ENCODE data around the gene MAL. TPM values are rescaled to one million over a fixed set of nuclear protein-coding genes. Genes with fewer than 3 reads are reported as not detected.
"Not testable (repeated sequence)": the region's sequence is repeated elsewhere in the genome, so short reads cannot be mapped to it uniquely, and the experiment has no call there.

Gene MAL
- total RNA-seq, 1 donor, result not detected

DNA sequence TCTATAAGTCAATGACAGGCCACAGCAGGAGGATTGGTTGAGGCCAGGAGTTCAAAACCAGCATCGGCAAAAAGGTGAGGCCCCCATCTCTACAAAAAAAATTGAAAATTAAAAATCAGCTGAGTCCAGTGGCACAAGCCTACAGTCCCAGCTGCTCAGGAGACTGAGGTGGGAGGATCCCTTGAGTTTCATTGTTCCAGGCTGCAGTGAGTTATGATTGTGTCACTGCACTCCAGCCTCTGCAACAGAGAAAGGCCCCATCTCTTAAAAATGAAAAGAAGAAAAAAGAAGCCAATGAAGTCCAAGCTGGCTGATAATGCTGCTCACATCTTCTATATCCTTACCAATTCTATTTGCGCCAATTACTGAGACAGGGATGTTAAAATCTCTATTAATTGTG, 57.0 kb downstream of the MAL start:
- no peak overlapping the region for H3K27ac ChIP-seq (ENCODE audit: low read depth, low read length)
- H3K27me3 ChIP-seq (ENCODE audit: insufficient read depth, low read length), result peaks cover 17% of the 10 kb centered on the region
- H2AFZ ChIP-seq (ENCODE audit: low read length), result no peak overlapping the region
- H3K79me2 ChIP-seq (ENCODE audit: insufficient read depth, low read length), result no peaks in the 10 kb centered on the region
- DNase-seq (ENCODE audit: insufficient read length, low spot score, missing footprints), result no peak
- H3K4me2 ChIP-seq (ENCODE audit: insufficient read depth, low read length), result no peak overlapping the region
- no peaks in the 10 kb centered on the region for H3K4me1 ChIP-seq (ENCODE audit: insufficient read depth, low read length)
- TF ChIP-seq, protein P1, sequence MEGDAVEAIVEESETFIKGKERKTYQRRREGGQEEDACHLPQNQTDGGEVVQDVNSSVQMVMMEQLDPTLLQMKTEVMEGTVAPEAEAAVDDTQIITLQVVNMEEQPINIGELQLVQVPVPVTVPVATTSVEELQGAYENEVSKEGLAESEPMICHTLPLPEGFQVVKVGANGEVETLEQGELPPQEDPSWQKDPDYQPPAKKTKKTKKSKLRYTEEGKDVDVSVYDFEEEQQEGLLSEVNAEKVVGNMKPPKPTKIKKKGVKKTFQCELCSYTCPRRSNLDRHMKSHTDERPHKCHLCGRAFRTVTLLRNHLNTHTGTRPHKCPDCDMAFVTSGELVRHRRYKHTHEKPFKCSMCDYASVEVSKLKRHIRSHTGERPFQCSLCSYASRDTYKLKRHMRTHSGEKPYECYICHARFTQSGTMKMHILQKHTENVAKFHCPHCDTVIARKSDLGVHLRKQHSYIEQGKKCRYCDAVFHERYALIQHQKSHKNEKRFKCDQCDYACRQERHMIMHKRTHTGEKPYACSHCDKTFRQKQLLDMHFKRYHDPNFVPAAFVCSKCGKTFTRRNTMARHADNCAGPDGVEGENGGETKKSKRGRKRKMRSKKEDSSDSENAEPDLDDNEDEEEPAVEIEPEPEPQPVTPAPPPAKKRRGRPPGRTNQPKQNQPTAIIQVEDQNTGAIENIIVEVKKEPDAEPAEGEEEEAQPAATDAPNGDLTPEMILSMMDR (IDR thresholded peaks at IDR 0.05; ENCODE audit: extremely low read depth, low read depth, low read length), result no peak
- no peak overlapping the region for H3K4me3 ChIP-seq (ENCODE audit: insufficient read depth, low read length)
- no peaks in the 10 kb centered on the region for H3K9me3 ChIP-seq (ENCODE audit: low read depth, low read length)
- peaks cover 2% of the 10 kb centered on the region for H4K20me1 ChIP-seq (ENCODE audit: insufficient read depth, low read length)
- peaks cover 13% of the 10 kb centered on the region for H3K36me3 ChIP-seq (ENCODE audit: insufficient read depth, low read length)

DNA sequence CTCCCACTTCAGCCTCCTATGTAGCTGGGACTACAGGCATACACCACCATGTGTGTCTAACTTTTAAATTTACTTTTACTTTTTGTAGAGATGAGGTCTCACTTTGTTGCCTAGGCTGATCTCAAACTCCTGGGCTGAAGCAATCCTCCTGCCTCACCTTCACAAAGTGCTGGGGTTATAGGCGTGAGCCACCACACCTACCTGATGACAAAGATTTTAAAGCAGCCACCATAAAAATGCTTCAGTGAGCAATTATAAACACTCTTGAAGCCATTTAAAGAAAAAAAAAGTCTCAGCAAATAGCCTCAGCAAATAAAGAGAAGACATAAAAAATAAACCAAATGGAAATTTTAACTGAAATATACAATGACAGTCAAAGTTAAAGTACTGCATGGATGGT, 60.5 kb downstream of the MAL start:
- DNase-seq (ENCODE audit: insufficient read length, low spot score, missing footprints), result no peak
- H3K9me3 ChIP-seq (ENCODE audit: low read depth, low read length), result no peaks in the 10 kb centered on the region
- no peak overlapping the region for H3K27ac ChIP-seq (ENCODE audit: low read depth, low read length)
- H4K20me1 ChIP-seq (ENCODE audit: insufficient read depth, low read length), result peaks cover 2% of the 10 kb centered on the region
- TF ChIP-seq, protein P1 (IDR thresholded peaks at IDR 0.05; ENCODE audit: extremely low read depth, low read depth, low read length), result no peak
- no peak overlapping the region for H3K4me3 ChIP-seq (ENCODE audit: insufficient read depth, low read length)
- H2AFZ ChIP-seq (ENCODE audit: low read length), result no peak overlapping the region
- H3K27me3 ChIP-seq (ENCODE audit: insufficient read depth, low read length), result no peaks in the 10 kb centered on the region
- H3K36me3 ChIP-seq (ENCODE audit: insufficient read depth, low read length), result peaks cover 28% of the 10 kb centered on the region
- H3K4me1 ChIP-seq (ENCODE audit: insufficient read depth, low read length), result no peaks in the 10 kb centered on the region
- no peaks in the 10 kb centered on the region for H3K79me2 ChIP-seq (ENCODE audit: insufficient read depth, low read length)
- no peak overlapping the region for H3K4me2 ChIP-seq (ENCODE audit: insufficient read depth, low read length)

DNA sequence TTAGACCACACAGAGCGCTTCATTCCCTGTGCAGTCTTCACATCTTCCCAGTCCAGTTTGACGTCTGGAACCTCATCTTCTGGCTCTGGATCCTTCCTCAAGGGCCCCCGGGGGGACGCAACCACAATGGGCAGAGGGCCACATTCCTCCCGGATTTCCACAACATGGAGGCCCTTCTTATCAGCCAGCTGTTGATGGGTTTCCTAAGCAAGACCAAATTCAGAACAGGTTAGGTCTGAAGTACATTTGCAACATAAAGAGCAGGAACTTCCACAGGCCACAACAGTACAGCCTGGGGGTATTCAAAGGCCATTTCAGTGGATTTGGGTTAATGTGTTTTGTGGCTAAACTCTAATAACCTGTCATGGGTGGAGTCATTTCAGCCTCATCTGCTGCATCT, 61.9 kb downstream of the MAL start:
- Histone ChIP-seq H3K27me3 (ENCODE audit: insufficient read depth, low read length) (no peaks in the 10 kb centered on the region), H3K9me3 (ENCODE audit: low read depth, low read length) (no peaks in the 10 kb centered on the region), H3K4me3 (ENCODE audit: insufficient read depth, low read length) (no peak overlapping the region), H3K36me3 (ENCODE audit: insufficient read depth, low read length) (peaks cover 38% of the 10 kb centered on the region), H3K4me2 (ENCODE audit: insufficient read depth, low read length) (no peak overlapping the region), H4K20me1 (ENCODE audit: insufficient read depth, low read length) (peaks cover 5% of the 10 kb centered on the region), H3K27ac (ENCODE audit: low read depth, low read length) (no peak overlapping the region), H2AFZ (ENCODE audit: low read length) (no peak overlapping the region), H3K79me2 (ENCODE audit: insufficient read depth, low read length) (no peaks in the 10 kb centered on the region), H3K4me1 (ENCODE audit: insufficient read depth, low read length) (no peaks in the 10 kb centered on the region)
- TF ChIP-seq, protein P1 (IDR thresholded peaks at IDR 0.05; ENCODE audit: extremely low read depth, low read depth, low read length), result no peak
- DNase-seq (ENCODE audit: insufficient read length, low spot score, missing footprints), result no peak

DNA sequence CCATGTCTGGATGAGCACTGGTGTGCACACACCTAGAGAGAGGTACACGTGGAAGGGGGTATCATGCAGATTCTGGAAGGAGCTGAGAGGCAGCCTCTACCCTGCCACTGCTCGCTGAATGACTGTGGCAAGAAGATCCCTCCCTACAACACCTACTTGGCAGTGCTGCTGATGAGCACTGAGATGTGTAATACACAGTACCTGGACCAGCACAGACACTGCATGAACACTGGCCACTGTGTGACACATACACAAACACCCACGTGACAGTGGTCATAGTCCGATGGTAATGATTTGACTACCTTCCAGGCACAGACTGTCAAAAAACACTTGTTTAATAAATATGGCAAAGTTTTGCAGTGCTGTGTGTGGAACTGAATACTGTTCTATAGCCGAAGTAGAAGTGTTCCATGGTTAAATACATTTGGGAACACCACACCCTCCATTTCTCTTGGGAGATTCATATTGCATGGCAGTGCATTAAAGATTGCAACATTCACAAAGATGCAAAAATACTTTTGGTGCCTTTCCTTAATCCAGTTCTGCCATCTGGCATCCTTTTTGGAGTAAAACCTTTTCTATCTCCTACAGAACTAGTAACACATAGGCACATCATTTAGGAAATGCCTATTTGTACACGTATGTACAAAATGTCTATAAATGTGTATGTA, 66.5 kb downstream of the MAL start:
- H3K27ac ChIP-seq (ENCODE audit: low read depth, low read length), result no peak overlapping the region
- H3K4me3 ChIP-seq (ENCODE audit: insufficient read depth, low read length), result no peak overlapping the region
- H3K4me2 ChIP-seq (ENCODE audit: insufficient read depth, low read length), result no peak overlapping the region
- no peak overlapping the region for H2AFZ ChIP-seq (ENCODE audit: low read length)
- no peaks in the 10 kb centered on the region for H3K4me1 ChIP-seq (ENCODE audit: insufficient read depth, low read length)
- TF ChIP-seq, protein P1 (IDR thresholded peaks at IDR 0.05; ENCODE audit: extremely low read depth, low read depth, low read length), result no peak
- H3K27me3 ChIP-seq (ENCODE audit: insufficient read depth, low read length), result no peaks in the 10 kb centered on the region
- peaks cover 2% of the 10 kb centered on the region for H3K79me2 ChIP-seq (ENCODE audit: insufficient read depth, low read length)
- H3K36me3 ChIP-seq (ENCODE audit: insufficient read depth, low read length), result peaks cover 31% of the 10 kb centered on the region
- peaks cover 2% of the 10 kb centered on the region for H4K20me1 ChIP-seq (ENCODE audit: insufficient read depth, low read length)
- H3K9me3 ChIP-seq (ENCODE audit: low read depth, low read length), result no peaks in the 10 kb centered on the region
- no peak for DNase-seq (ENCODE audit: insufficient read length, low spot score, missing footprints)

DNA sequence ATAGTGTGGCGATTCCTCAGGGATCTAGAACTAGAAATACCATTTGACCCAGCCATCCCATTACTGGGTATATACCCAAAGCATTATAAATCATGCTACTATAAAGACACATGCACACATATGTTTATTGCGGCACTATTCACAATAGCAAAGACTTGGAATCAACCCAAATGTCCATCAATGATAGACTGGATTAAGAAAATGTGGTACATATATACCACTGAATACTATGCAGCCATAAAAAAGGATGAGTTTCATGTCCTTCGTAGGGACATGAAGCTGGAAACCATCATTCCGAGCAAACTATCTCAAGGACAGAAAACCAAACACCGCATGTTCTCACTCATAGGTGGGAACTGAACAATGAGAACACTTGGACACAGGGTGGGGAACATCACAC, 72.8 kb downstream of the MAL start:
- peaks cover 42% of the 10 kb centered on the region for H3K36me3 ChIP-seq (ENCODE audit: insufficient read depth, low read length)
- H3K27me3 ChIP-seq (ENCODE audit: insufficient read depth, low read length); H3K4me3 ChIP-seq (ENCODE audit: insufficient read depth, low read length); H4K20me1 ChIP-seq (ENCODE audit: insufficient read depth, low read length); H3K4me1 ChIP-seq (ENCODE audit: insufficient read depth, low read length); H3K27ac ChIP-seq (ENCODE audit: low read depth, low read length); H2AFZ ChIP-seq (ENCODE audit: low read length); H3K9me3 ChIP-seq (ENCODE audit: low read depth, low read length); DNase-seq (ENCODE audit: insufficient read length, low spot score, missing footprints); H3K79me2 ChIP-seq (ENCODE audit: insufficient read depth, low read length); H3K4me2 ChIP-seq (ENCODE audit: insufficient read depth, low read length): not testable (repeated sequence)
